Thyroid gland (tissue), 4 donors: ENCODE results near the gene HLF. TPM values are rescaled to one million over a fixed set of nuclear protein-coding genes. Genes with fewer than 3 reads are reported as not detected.
A peak's percentile ranks its signal among the peaks of the same experiment; 100 is the strongest.

Experiments
- DNase-seq, 2 donors: peaks; one replicate each; pipeline ENCODE4 v3.0.0-alpha.2; 2019
- H3K27ac ChIP-seq, 3 donors: fragments of 200-600 bp; sonication (generic); 1 replicate in 2 of 3; 2 replicates in 1 of 3; pipeline ENCODE4 v1.5.1; 2016 to 2019; ENCODE audit warnings: mild to moderate bottlenecking in 1 of 3, moderate library complexity in 1 of 3
- H3K27me3 ChIP-seq: fragments of 200-600 bp; sonication (generic); one replicate; pipeline ENCODE4 v1.5.1; 2019
- H3K36me3 ChIP-seq, 2 donors: fragments of 200-600 bp; sonication (generic); one replicate each; pipeline ENCODE4 v1.5.1; 2016 to 2019
- H3K4me1 ChIP-seq, 2 donors: fragments of 200-600 bp; sonication (generic); one replicate each; pipeline ENCODE4 v1.5.1; 2017 to 2019
- H3K4me3 ChIP-seq, 3 donors: fragments of 200-600 bp; sonication (generic); replicated peaks in 1 of 3; 1 replicate in 2 of 3; 2 replicates in 1 of 3; pipeline ENCODE4 v1.5.1; 2016; ENCODE audit warnings: mild to moderate bottlenecking in 1 of 3
- H3K9me3 ChIP-seq: fragments of 200-600 bp; sonication (generic); one replicate; pipeline ENCODE4 v1.5.1; 2017
- POLR2A ChIP-seq, 2 donors: fragments of 450-650 bp; IDR thresholded peaks; one replicate each; pipeline ENCODE4 v1.6.1; 2017; ENCODE audit warnings: antibody characterized with exemption in 2 of 2, mild to moderate bottlenecking in 2 of 2, moderate library complexity in 1 of 2
- WGBS, 2 donors: methylation state at CpG; one replicate each; pipeline ENCODE4 v1.1.5; 2017; 5-methylcytosine and 5-hydroxymethylcytosine counted together
- intact Hi-C: fragments of 100-400 bp; cut with DNase I; formaldehyde crosslinking; loops from one replicate; pipeline ENCODE4 v1.15.1; 2023
- total RNA-seq, 4 donors: library from RNA; depleted of rRNA; stranded (reverse); fragments of >200 nt; gene quantifications; one replicate each; pipeline ENCODE4 v1.2.3, GENCODE V29; 2016
- TF ChIP-seq, protein P1 (sequence below), 6 experiments: fragments of 200-600 bp in 3 of 6; fragments of 450-650 bp in 3 of 6; sonication (generic) in 3 of 6; IDR thresholded peaks; one replicate each; pipeline ENCODE4 v1.5.1; 2016 to 2019; ENCODE audit warnings: antibody characterized with exemption in 6 of 6, mild to moderate bottlenecking in 2 of 6, inconsistent platforms in 1 of 6, moderate library complexity in 1 of 6

Gene HLF
- total RNA-seq, 4 donors from 2014 or later = 39.4 to 54.1 (median 51.7) TPM

DNA sequence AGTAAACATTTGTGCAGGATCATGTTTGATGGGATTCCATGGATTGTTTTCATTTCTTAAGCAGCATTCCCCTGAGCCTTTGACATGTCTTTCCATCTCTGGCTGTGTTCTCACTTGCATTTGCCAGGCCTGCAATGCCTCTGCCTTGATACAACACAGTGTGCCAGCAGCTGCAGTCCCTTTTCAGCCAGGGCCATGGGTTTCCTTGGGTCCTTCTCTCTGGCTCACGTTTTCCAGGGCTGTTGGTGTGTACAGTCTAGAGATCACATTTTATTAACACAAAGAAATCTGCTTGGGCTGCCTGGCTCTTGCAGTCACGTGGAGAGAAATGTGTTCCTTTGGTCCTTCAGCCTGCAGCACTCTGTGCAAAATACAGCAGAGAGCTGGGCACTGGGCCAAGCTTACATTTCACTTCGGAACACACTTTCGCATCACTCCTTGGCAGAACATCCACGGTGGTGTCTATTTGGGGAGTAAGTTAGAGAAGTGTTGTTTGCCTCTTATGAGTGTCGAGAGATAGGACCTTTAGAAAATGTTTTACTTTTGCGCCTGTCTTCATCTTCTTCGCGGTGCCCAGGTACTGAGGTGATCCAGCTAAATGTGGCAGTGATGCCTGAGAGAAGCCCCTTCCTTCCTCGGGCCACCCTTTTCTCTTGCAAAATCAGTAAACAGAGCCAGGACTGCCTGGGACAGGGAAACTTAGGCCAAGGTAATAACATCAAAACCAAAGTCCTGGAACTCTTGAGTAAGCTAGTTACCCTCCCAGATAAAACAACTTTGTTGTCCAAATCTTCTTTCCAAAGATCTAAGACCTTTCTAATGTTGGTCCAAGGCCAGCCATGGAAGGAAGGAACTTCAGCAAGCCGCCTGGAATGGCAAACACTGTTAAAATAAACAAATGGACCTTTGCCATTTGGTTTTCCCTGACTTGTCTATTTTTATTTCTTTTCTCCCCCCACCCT, 20.9 kb downstream of the HLF start:
- Histone ChIP-seq H3K27me3 (no peaks in the 10 kb centered on the region), H3K36me3 (no peaks in the 10 kb centered on the region), H3K4me1 (peaks cover 56 to 69% of the 10 kb centered on the region in 2 donors), H3K9me3 (no peaks in the 10 kb centered on the region), H3K4me3 (no peak overlapping the region), H3K27ac (peak overlapping the region; percentile 87 to 96 (median 88))
- no peak for TF ChIP-seq POLR2A (IDR thresholded peaks at IDR 0.05)
- TF ChIP-seq, protein P1, sequence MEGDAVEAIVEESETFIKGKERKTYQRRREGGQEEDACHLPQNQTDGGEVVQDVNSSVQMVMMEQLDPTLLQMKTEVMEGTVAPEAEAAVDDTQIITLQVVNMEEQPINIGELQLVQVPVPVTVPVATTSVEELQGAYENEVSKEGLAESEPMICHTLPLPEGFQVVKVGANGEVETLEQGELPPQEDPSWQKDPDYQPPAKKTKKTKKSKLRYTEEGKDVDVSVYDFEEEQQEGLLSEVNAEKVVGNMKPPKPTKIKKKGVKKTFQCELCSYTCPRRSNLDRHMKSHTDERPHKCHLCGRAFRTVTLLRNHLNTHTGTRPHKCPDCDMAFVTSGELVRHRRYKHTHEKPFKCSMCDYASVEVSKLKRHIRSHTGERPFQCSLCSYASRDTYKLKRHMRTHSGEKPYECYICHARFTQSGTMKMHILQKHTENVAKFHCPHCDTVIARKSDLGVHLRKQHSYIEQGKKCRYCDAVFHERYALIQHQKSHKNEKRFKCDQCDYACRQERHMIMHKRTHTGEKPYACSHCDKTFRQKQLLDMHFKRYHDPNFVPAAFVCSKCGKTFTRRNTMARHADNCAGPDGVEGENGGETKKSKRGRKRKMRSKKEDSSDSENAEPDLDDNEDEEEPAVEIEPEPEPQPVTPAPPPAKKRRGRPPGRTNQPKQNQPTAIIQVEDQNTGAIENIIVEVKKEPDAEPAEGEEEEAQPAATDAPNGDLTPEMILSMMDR (IDR thresholded peaks at IDR 0.05) = no peak
- intact Hi-C loops = no loop called here
- DNase-seq = peak; percentile 99
- 19 to 21% methylated on average over 11 of the region's 11 CpGs for WGBS, 2 donors

DNA sequence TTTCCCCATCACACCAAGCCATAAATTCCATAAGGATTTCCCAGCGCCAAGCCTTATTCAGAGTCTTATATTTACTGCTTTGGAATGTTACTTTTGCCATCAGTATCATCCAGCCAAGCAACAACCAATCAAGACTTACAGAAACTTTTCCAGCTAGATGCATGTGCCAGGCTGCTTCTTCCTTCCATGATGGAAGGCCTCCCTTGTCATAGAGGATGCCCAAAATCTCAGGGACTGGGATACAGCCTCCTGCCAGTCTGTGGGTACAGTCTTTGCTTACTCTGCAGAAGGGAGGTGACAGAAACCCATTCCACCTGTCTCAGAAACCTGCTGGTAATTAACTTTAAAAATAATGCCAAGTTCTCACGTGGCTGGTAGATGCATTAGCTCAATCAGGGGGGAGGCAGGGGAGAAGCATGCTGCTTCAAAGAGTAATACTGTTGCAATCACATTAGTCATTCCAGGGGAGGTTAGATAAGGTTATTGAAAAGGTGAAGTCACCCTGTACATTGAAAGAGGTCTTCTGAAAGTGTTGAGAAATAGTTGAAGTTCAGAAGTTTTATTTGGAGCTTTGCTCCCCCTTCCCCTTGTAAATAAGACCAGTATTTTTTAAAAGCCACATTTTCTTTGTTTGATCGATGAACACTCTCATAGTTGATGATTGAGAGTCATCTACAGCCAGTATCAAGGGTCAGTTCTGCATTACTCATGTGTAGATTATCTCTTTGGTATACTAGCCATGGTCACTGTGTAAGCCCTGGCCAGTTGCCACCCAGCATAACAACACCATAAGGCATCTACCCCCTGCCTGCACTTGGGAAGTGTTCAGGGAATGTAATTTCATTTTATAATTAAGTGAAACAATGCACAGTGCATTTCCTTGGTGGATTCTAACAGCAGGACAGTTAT, 22.2 kb downstream of the HLF start:
- Histone ChIP-seq H3K36me3 (no peaks in the 10 kb centered on the region), H3K27ac (peak overlapping the region in 2 of 3 donors; percentile 87 to 96), H3K9me3 (no peaks in the 10 kb centered on the region), H3K27me3 (no peaks in the 10 kb centered on the region), H3K4me1 (peaks cover 49 to 56% of the 10 kb centered on the region in 2 donors), H3K4me3 (no peak overlapping the region)
- 76 to 85% methylated on average over 3 of the region's 3 CpGs for WGBS, 2 donors
- intact Hi-C loops = no loop called here
- TF ChIP-seq, protein P1 (IDR thresholded peaks at IDR 0.05) = no peak
- no peak for TF ChIP-seq POLR2A (IDR thresholded peaks at IDR 0.05)
- no peak for DNase-seq

DNA sequence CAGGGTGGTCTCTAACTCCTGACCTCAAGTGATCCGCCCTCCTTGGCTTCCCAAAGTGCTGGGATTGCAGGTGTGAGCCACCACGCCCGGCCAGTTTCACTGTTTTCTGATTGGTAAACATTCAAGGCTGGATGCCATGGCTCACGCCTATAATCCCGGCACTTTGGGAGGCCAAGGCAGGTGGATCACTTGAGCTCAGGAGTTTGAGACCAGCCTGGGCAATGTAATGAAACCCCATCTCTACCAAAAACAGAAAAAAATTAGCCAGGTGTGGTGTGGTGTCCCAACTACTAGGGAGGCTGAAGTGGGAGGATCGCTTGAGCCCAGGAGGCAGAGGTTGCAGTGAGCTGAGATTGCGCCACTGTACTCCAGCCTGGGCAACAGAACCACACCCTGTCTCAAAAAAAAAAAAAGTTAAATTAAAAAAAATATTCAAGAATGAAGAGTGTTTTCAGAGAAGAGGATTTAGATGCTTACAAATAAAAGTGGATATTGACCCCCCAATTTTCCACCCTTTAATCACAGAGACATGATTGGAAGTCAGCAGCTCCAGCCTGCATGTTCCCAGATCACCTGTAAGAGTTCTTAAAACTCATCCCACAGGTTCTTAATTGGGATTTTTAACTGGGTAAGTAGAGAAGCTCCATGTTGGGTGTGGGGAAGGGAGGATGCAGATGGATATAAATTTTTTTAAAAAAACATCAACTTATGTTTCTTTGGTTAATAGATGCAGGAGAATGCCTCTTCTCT, 23.8 kb downstream of the HLF start:
- TF ChIP-seq, protein P1 (IDR thresholded peaks at IDR 0.05) = no peak
- Histone ChIP-seq H3K27ac (no peak overlapping the region), H3K36me3 (no peaks in the 10 kb centered on the region), H3K27me3 (no peaks in the 10 kb centered on the region), H3K4me3 (no peak overlapping the region), H3K9me3 (no peaks in the 10 kb centered on the region), H3K4me1 (peaks cover 41 to 43% of the 10 kb centered on the region in 2 donors)
- intact Hi-C loops = no loop called here
- 91 to 95% methylated on average over 7 of the region's 7 CpGs for WGBS, 2 donors
- DNase-seq = no peak

DNA sequence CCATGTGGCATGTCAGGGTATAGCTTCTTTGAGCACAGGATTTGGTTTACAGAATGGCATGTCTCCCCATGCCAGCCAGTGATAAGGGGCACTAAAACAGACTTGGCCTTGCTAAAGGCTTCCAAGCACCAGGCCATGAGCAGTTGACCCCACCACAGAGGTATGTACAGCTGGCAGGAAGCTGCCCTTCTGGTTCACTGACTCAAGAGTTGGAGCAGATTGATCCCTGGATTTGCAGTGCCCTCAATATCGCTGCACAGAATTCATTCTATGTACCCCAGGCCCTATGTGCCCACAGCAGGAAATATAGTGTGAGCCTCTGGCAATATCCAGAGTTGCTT, 24.3 kb downstream of the HLF start:
- TF ChIP-seq, protein P1 (IDR thresholded peaks at IDR 0.05) = no peak
- TF ChIP-seq POLR2A (IDR thresholded peaks at IDR 0.05) = no peak
- no peak for DNase-seq
- no peaks in the 10 kb centered on the region for H3K27me3 ChIP-seq
- WGBS, 2 donors = 92 to 93% methylated on average over 1 of the region's 1 CpG
- peaks cover 35 to 38% of the 10 kb centered on the region in 2 donors for H3K4me1 ChIP-seq
- no peak overlapping the region for H3K4me3 ChIP-seq
- no peaks in the 10 kb centered on the region for H3K9me3 ChIP-seq
- H3K27ac ChIP-seq = no peak overlapping the region
- intact Hi-C loops = no loop called here
- H3K36me3 ChIP-seq = no peaks in the 10 kb centered on the region
